Stomach (tissue), 9 donors: Measurements from ENCODE around the gene GZF1. TPM values are rescaled to one million over a fixed set of nuclear protein-coding genes. Genes with fewer than 3 reads are reported as not detected.

Source experiments
- DNase-seq, 2 donors: peaks; one replicate each; pipeline versions ENCODE4 v3.0.0 to v3.0.0-alpha.2; 2013 to 2019
- H3K27ac ChIP-seq, 5 donors: fragments of 200-600 bp in 4 of 5; sonication (generic) in 4 of 5; one replicate each; pipeline ENCODE4 v1.5.1; 2013 to 2019; ENCODE audit warnings: mild to moderate bottlenecking in 1 of 5, moderate library complexity in 1 of 5
- H3K27me3 ChIP-seq, 3 donors: fragments of 200-600 bp; sonication (generic); one replicate each; pipeline ENCODE4 v1.5.1; 2017 to 2019; ENCODE audit warnings: mixed run types in 1 of 3
- H3K36me3 ChIP-seq, 4 donors: fragments of 200-600 bp; sonication (generic); 1 replicate in 3 of 4; 2 replicates in 1 of 4; pipeline ENCODE4 v1.5.1; 2016 to 2019
- H3K4me1 ChIP-seq, 4 donors: fragments of 200-600 bp; sonication (generic); one replicate each; pipeline ENCODE4 v1.5.1; 2016 to 2019
- H3K4me3 ChIP-seq, 4 donors: fragments of 200-600 bp; sonication (generic) in 3 of 4; one replicate each; pipeline ENCODE4 v1.5.1; 2016 to 2019; ENCODE audit warnings: mild to moderate bottlenecking in 1 of 4
- H3K9me3 ChIP-seq, 4 donors: fragments of 200-600 bp; sonication (generic); one replicate each; pipeline ENCODE4 v1.5.1; 2016 to 2019
- CTCF ChIP-seq, 7 experiments: fragments of 450-650 bp in 4 of 7; fragments of 200-600 bp in 3 of 7; sonication (generic) in 3 of 7; IDR thresholded peaks; one replicate each; pipeline ENCODE4 v1.5.1; 2016 to 2019; ENCODE audit warnings: antibody characterized with exemption in 7 of 7, control low read depth in 2 of 7, mild to moderate bottlenecking in 1 of 7
- EP300 ChIP-seq: sonication (generic); formaldehyde crosslinking; IDR thresholded peaks from one replicate; pipeline ENCODE4 v1.6.1; 2017; ENCODE audit warnings: antibody characterized with exemption
- POLR2A ChIP-seq, 4 donors: fragments of 450-650 bp; IDR thresholded peaks; one replicate each; pipeline ENCODE4 v1.6.1; 2016; ENCODE audit warnings: antibody characterized with exemption in 4 of 4, control low read depth in 2 of 4, mild to moderate bottlenecking in 1 of 4, moderate library complexity in 1 of 4
- POLR2AphosphoS5 ChIP-seq, 3 donors: sonication (generic); formaldehyde crosslinking; IDR thresholded peaks; one replicate each; pipeline ENCODE4 v1.6.1; 2016; ENCODE audit warnings: antibody characterized with exemption in 3 of 3
- WGBS, 5 donors: extraction: QIAGEN DNeasy Blood & Tissue Kit in 3 of 5; methylation state at CpG; one replicate each; pipeline versions ENCODE4 v1.1.5 to v1.1.7; 2013 to 2018; 5-methylcytosine and 5-hydroxymethylcytosine counted together
- intact Hi-C: fragments of 100-400 bp; cut with DNase I; formaldehyde crosslinking; loops from one replicate; pipeline ENCODE4 v1.15.1; 2023; ENCODE audit warnings: low total_unique reads
- polyA plus RNA-seq, 3 donors: library from polyadenylated mRNA; stranded (reverse); fragments of 200-250 nt; gene quantifications; one replicate each; pipeline ENCODE4 v1.2.3, GENCODE V29; 2013
- total RNA-seq, 5 donors: library from RNA; depleted of rRNA; stranded (reverse); fragments of >200 nt; gene quantifications; one replicate each; pipeline versions ENCODE4 v1.1.0 to v1.2.3, GENCODE V29; 2014 to 2016
- donor health status: healthy with polysubstance abuse.
- donor health status: Bipolar disorder and iron deficiency.
- donor health status: healthy.

Gene GZF1
- total and polyA plus RNA-seq, 8 donors, result 2.9 to 19.7 (median 8.6) TPM

- Histone ChIP-seq H3K27ac (peak overlapping the region; percentile 33 to 69 (median 58)), H3K9me3 (no peaks in the 10 kb centered on the region), H3K36me3 (no peaks in the 10 kb centered on the region), H3K27me3 (no peaks in the 10 kb centered on the region), H3K4me3 (no peak overlapping the region), H3K4me1 (peaks cover 0 to 4% (median 0%) of the 10 kb centered on the region in 4 donors)
- TF ChIP-seq POLR2AphosphoS5 (IDR thresholded peaks at IDR 0.05) (peak; percentile 13 to 38 (median 33)), EP300 (no peak)
- WGBS, 5 donors, result 29 to 46% (median 37%) methylated on average over 9 of the region's 9 CpGs
- intact Hi-C loops, result no loop called here
- DNase-seq, result peak in 1 of 2 donors; percentile 18
Observed at GRCh38 chr20:23315099-23315498, 46.9 kb upstream of the GZF1 start.

GRCh38 chr20:23316626-23317025 is 45.4 kb upstream of the GZF1 start:
- Histone ChIP-seq H3K9me3 (peaks cover 0 to 7% (median 0%) of the 10 kb centered on the region in 4 donors), H3K4me3 (no peak overlapping the region), H3K27me3 (no peaks in the 10 kb centered on the region), H3K36me3 (no peaks in the 10 kb centered on the region), H3K27ac (peak overlapping the region in 1 of 5 donors; percentile 57), H3K4me1 (peaks cover 0 to 4% (median 0%) of the 10 kb centered on the region in 4 donors)
- intact Hi-C loops, result no loop called here
- DNase-seq, result no peak
- 94 to 97% (median 96%) methylated on average over 3 of the region's 3 CpGs for WGBS, 5 donors
- TF ChIP-seq POLR2AphosphoS5 (IDR thresholded peaks at IDR 0.05) (no peak), POLR2A (IDR thresholded peaks at IDR 0.05) (no peak)

GRCh38 chr20:23317081-23317480 is 44.9 kb upstream of the GZF1 start:
- Histone ChIP-seq H3K9me3 (peaks cover 0 to 7% (median 0%) of the 10 kb centered on the region in 4 donors), H3K4me3 (no peak overlapping the region), H3K36me3 (no peaks in the 10 kb centered on the region), H3K27ac (no peak overlapping the region), H3K4me1 (peaks cover 0 to 4% (median 0%) of the 10 kb centered on the region in 4 donors), H3K27me3 (no peaks in the 10 kb centered on the region)
- 85 to 94% (median 90%) methylated on average over 5 of the region's 5 CpGs for WGBS, 5 donors
- intact Hi-C loops, result no loop called here
- TF ChIP-seq POLR2AphosphoS5 (IDR thresholded peaks at IDR 0.05), result no peak
- TF ChIP-seq POLR2A (IDR thresholded peaks at IDR 0.05), result no peak
- TF ChIP-seq EP300, result no peak
- no peak for TF ChIP-seq CTCF (IDR thresholded peaks at IDR 0.05)
- no peak for DNase-seq

- Histone ChIP-seq H3K4me3 (no peak overlapping the region), H3K4me1 (peaks cover 0 to 4% (median 0%) of the 10 kb centered on the region in 4 donors), H3K27me3 (no peaks in the 10 kb centered on the region), H3K36me3 (no peaks in the 10 kb centered on the region), H3K9me3 (peaks cover 0 to 7% (median 0%) of the 10 kb centered on the region in 4 donors), H3K27ac (no peak overlapping the region)
- DNase-seq, result no peak
- intact Hi-C loops, result no loop called here
- 62 to 91% (median 80%) methylated on average over 5 of the region's 5 CpGs for WGBS, 5 donors
- TF ChIP-seq CTCF (IDR thresholded peaks at IDR 0.05) (no peak), EP300 (no peak), POLR2AphosphoS5 (IDR thresholded peaks at IDR 0.05) (no peak), POLR2A (IDR thresholded peaks at IDR 0.05) (no peak)
Observed at GRCh38 chr20:23318347-23318746, 43.6 kb upstream of the GZF1 start.

GRCh38 chr20:23320317-23320716 is 41.7 kb upstream of the GZF1 start:
- Histone ChIP-seq H3K4me3 (no peak overlapping the region), H3K36me3 (no peaks in the 10 kb centered on the region), H3K27ac (peak overlapping the region in 3 of 5 donors; percentile 12 to 51 (median 24)), H3K4me1 (peaks cover 0 to 4% (median 0%) of the 10 kb centered on the region in 4 donors), H3K27me3 (no peaks in the 10 kb centered on the region), H3K9me3 (peaks cover 0 to 7% (median 0%) of the 10 kb centered on the region in 4 donors)
- DNase-seq, result no peak
- intact Hi-C loops, result no loop called here
- no peak for TF ChIP-seq POLR2AphosphoS5 (IDR thresholded peaks at IDR 0.05)
- no peak for TF ChIP-seq POLR2A (IDR thresholded peaks at IDR 0.05)
- TF ChIP-seq CTCF (IDR thresholded peaks at IDR 0.05), result peak in 2 of 7 experiments; percentile 26 to 41
- 67 to 79% (median 71%) methylated on average over 8 of the region's 8 CpGs for WGBS, 5 donors
